ENCODE results near the gene RND2.

Gene RND2

GRCh38 chr17:43006639-43007551, 18.1 kb upstream of the RND2 start, which contains the start of gene IFI35:
IFI35 (plus strand) TSS chr17:43006784; CDS start chr17:43006948, 164 bp downstream.
- peak; percentile 79 for DNase-seq (ENCODE audit: low read depth)

GRCh38 chr17:43010667-43011308, 14.2 kb upstream of the RND2 start:
- no peak for DNase-seq (ENCODE audit: low read depth)

GRCh38 chr17:43011728-43012472, 13.1 kb upstream of the RND2 start:
- DNase-seq (ENCODE audit: low read depth), result no peak

- DNase-seq (ENCODE audit: low read depth), result no peak
Measured at GRCh38 chr17:43013296-43013695, 11.7 kb upstream of the RND2 start.

- no peak for DNase-seq (ENCODE audit: low read depth)
Measured at GRCh38 chr17:43014020-43014648, 10.9 kb upstream of the RND2 start.

- no peak for DNase-seq (ENCODE audit: low read depth)
Measured at GRCh38 chr17:43014649-43015542, 10.1 kb upstream of the RND2 start.

- no peak for DNase-seq (ENCODE audit: low read depth)
Measured at GRCh38 chr17:43015579-43015978, 9.5 kb upstream of the RND2 start.

- no peak for DNase-seq (ENCODE audit: low read depth)
Measured at GRCh38 chr17:43016216-43016615, 8.8 kb upstream of the RND2 start.

GRCh38 chr17:43018008-43018853, 6.8 kb upstream of the RND2 start:
- no peak for DNase-seq (ENCODE audit: low read depth)

- DNase-seq (ENCODE audit: low read depth), result no peak
Measured at GRCh38 chr17:43018932-43019331, 6.1 kb upstream of the RND2 start.

- DNase-seq (ENCODE audit: low read depth), result no peak
Measured at GRCh38 chr17:43019418-43019817, 5.6 kb upstream of the RND2 start.

- no peak for DNase-seq (ENCODE audit: low read depth)
Measured at GRCh38 chr17:43020030-43020621, 4.9 kb upstream of the RND2 start.

GRCh38 chr17:43020789-43021740, 4.0 kb upstream of the RND2 start:
- peak; percentile 75 for DNase-seq (ENCODE audit: low read depth)

- DNase-seq (ENCODE audit: low read depth), result peak; percentile 54
Measured at GRCh38 chr17:43021741-43022512, 3.1 kb upstream of the RND2 start, which contains the start of gene VAT1. VAT1 (minus strand) TSS chr17:43022385; CDS start chr17:43022322, 63 bp downstream.

- no peak for DNase-seq (ENCODE audit: low read depth)
Measured at GRCh38 chr17:43025290-43025657, 243 bp downstream of the RND2 start.

- DNase-seq (ENCODE audit: low read depth), result no peak
Measured at GRCh38 chr17:43025766-43026537, 921 bp downstream of the RND2 start.

- DNase-seq (ENCODE audit: low read depth), result no peak
Measured at GRCh38 chr17:43026595-43026994, 1.6 kb downstream of the RND2 start.
